GM12878 (cell line): Measurements from ENCODE around the gene MRS2. TPM values are rescaled to one million over a fixed set of nuclear protein-coding genes. Genes with fewer than 3 reads are reported as not detected.
"Not testable (repeated sequence)": the region's sequence is repeated elsewhere in the genome, so short reads cannot be mapped to it uniquely, and the experiment has no call there.

ENCODE experiments used
- ATAC-seq: fragments of 200-7000 bp; cut with Tn5 transposase; 3 replicates; pipeline ENCODE4 v1.9.1; 2020; ENCODE audit warnings: mild to moderate bottlenecking, moderate library complexity
- BruUV-seq: library from RNA; stranded (reverse); fragments of 400-500 nt; replicated peaks from 2 replicates; lab custom pipeline; 2021; lab: Mats Ljungman, UMichigan
- CTCF ChIA-PET: fragments of 300-600 bp; sonication (Branson Sonifier 250); formaldehyde crosslinking; extraction: SDS; loops from one replicate; lab custom pipeline; 2021; ENCODE audit warnings: inconsistent platforms; lab: Yijun Ruan, JAX
- POLR2A ChIA-PET: fragments of 350-600 bp; formaldehyde crosslinking; extraction: SDS; loops from one replicate; lab custom pipeline; 2021; ENCODE audit warnings: inconsistent platforms; lab: Charles Lee
- RAD21 ChIA-PET: fragments of 300-600 bp; sonication (Branson Sonifier 250); formaldehyde crosslinking; loops from one replicate; lab custom pipeline; 2023; ENCODE audit warnings: antibody characterized with exemption; ENCODE audit not compliant: unreplicated experiment; lab: Charles Lee
- SMC1A ChIA-PET: fragments of 300-600 bp; sonication (Branson Sonifier 250); formaldehyde crosslinking; loops from one replicate; lab custom pipeline; 2023; ENCODE audit not compliant: unreplicated experiment, uncharacterized antibody; lab: Charles Lee
- DNase-seq: peaks from one replicate; pipeline ENCODE4 v3.0.0-alpha.2; 2011; ENCODE audit warnings: low read depth, low spot score
- FAIRE-seq: peaks from 3 replicates; lab custom pipeline; 2011; peaks lifted over from hg19 to GRCh38; lab: Jason Lieb, UNC
- H2AFZ ChIP-seq: 2 replicates; pipeline ENCODE4 v1.6.0; 2011; ENCODE audit warnings: low read depth, low read length, control low read depth; ENCODE audit not compliant: control insufficient read depth
- H3K27ac ChIP-seq: 2 replicates; pipeline ENCODE4 v1.5.1; 2011; ENCODE audit warnings: control low read depth; ENCODE audit not compliant: control insufficient read depth, insufficient read depth
- H3K27me3 ChIP-seq, 2 experiments: replicated peaks in 1 of 2; 2 replicates each; pipeline versions ENCODE4 v1.6.0 to v1.6.1; 2011; ENCODE audit warnings: low read length in 1 of 2; ENCODE audit not compliant: control insufficient read depth in 2 of 2, insufficient read depth in 2 of 2
- H3K36me3 ChIP-seq, 2 experiments: 2 replicates each; pipeline ENCODE4 v1.5.1; 2011; ENCODE audit warnings: low read length in 1 of 2; ENCODE audit not compliant: control insufficient read depth in 2 of 2, insufficient read depth in 2 of 2
- H3K4me1 ChIP-seq: 2 replicates; pipeline ENCODE4 v1.6.1; 2011; ENCODE audit warnings: mild to moderate bottlenecking, low read length, moderate library complexity, mixed read lengths; ENCODE audit not compliant: control insufficient read depth, insufficient read depth
- H3K4me2 ChIP-seq: 2 replicates; pipeline ENCODE4 v1.6.0; 2011; ENCODE audit warnings: control low read depth; ENCODE audit not compliant: control insufficient read depth, insufficient read depth
- H3K4me3 ChIP-seq: fragments of 200-600 bp; sonication (generic); 2 replicates; pipeline ENCODE4 v1.5.1; 2016
- H3K79me2 ChIP-seq: 2 replicates; pipeline ENCODE4 v1.6.0; 2011; ENCODE audit warnings: low read length; ENCODE audit not compliant: control insufficient read depth, insufficient read depth
- H3K9ac ChIP-seq: 2 replicates; pipeline ENCODE4 v1.8.0; 2011; ENCODE audit warnings: low read length, control low read depth, mixed read lengths; ENCODE audit not compliant: control insufficient read depth, insufficient read depth
- H3K9me3 ChIP-seq: replicated peaks from 3 replicates; pipeline ENCODE4 v1.5.1; 2011; ENCODE audit warnings: mild to moderate bottlenecking, low read length; ENCODE audit not compliant: control insufficient read depth, insufficient read depth
- H4K20me1 ChIP-seq: 2 replicates; pipeline ENCODE4 v1.6.0; 2011; ENCODE audit not compliant: control insufficient read depth, insufficient read depth
- BACH1 ChIP-seq: fragments of 450-650 bp; IDR thresholded peaks from 2 replicates; pipeline ENCODE4 v1.6.1; 2017; ENCODE audit warnings: mild to moderate bottlenecking, borderline replicate concordance
- BMI1 ChIP-seq: fragments of 450-650 bp; IDR thresholded peaks from 2 replicates; pipeline ENCODE4 v1.6.1; 2016; ENCODE audit warnings: mild to moderate bottlenecking, moderate library complexity, borderline replicate concordance
- CREM ChIP-seq: IDR thresholded peaks from 2 replicates; pipeline ENCODE4 v1.6.1; 2014; ENCODE audit warnings: antibody characterized with exemption, low read depth
- GATAD2B ChIP-seq: fragments of 450-650 bp; conservative IDR thresholded peaks from 2 replicates; pipeline ENCODE4 v1.6.1; 2017; ENCODE audit warnings: low read depth, mild to moderate bottlenecking, moderate library complexity
- IRF4 ChIP-seq: IDR thresholded peaks from 2 replicates; pipeline ENCODE4 v1.6.1; 2011; ENCODE audit warnings: low read depth, low read length
- PAX5 ChIP-seq: IDR thresholded peaks from 2 replicates; pipeline ENCODE4 v1.6.1; 2011; ENCODE audit warnings: low read depth, low read length, borderline replicate concordance
- RUNX3 ChIP-seq: IDR thresholded peaks from 2 replicates; pipeline ENCODE4 v1.6.1; 2012; ENCODE audit warnings: low read length, inconsistent platforms
- SMAD5 ChIP-seq: IDR thresholded peaks from 2 replicates; pipeline ENCODE4 v1.6.1; 2016; ENCODE audit warnings: antibody characterized with exemption, low read depth
- ZNF592 ChIP-seq: fragments of 450-650 bp; IDR thresholded peaks from 2 replicates; pipeline ENCODE4 v1.6.1; 2017; ENCODE audit warnings: mild to moderate bottlenecking, moderate library complexity
- WGBS: methylation state at CpG from one replicate; pipeline ENCODE4 v1.1.6; 2016; ENCODE audit warnings: low lambda C conversion rate; ENCODE audit not compliant: insufficient replicate concordance, insufficient coverage; ENCODE audit errors: missing lambda C conversion rate; 5-methylcytosine and 5-hydroxymethylcytosine counted together
- in situ Hi-C: fragments of 300-500 bp; cut with MboI; formaldehyde crosslinking; loops from 9 replicates; pipeline ENCODE4 v1.14.3; 2018; ENCODE audit warnings: mixed read lengths
- intact Hi-C: fragments of 100-400 bp; cut with micrococcal nuclease; formaldehyde crosslinking; loops from one replicate; pipeline ENCODE4 v1.14.2; 2022; ENCODE audit not compliant: unreplicated experiment
- polyA plus RNA-seq, 11 experiments: library from polyadenylated mRNA; depleted of rRNA in 4 of 11; unstranded in 6 of 11; stranded (reverse) in 5 of 11; fragments of >200 nt; fragmentation: Nextera tagmentation in 4 of 11; fragmentation: Illumina TruSeq in 1 of 11; extraction: Ambion mirVana in 4 of 11; extraction: Trizol in 1 of 11; gene quantifications; 1 replicate in 1 of 11; 2 replicates in 10 of 11; pipeline versions ENCODE4 v1.2.1 to v1.2.3, GENCODE V29; 2011 to 2016; ENCODE audit warnings: inconsistent platforms in 2 of 11, missing spikeins in 2 of 11, low read depth in 1 of 11
- total RNA-seq, 4 experiments: library from RNA; depleted of rRNA in 3 of 4; stranded (reverse); fragments of >200 nt in 3 of 4; fragmentation: Illumina TruSeq in 1 of 4; extraction: Trizol in 1 of 4; gene quantifications; 2 replicates each; pipeline versions ENCODE4 v1.2.1 to v1.2.3, GENCODE V29; 2013 to 2021

MRS2 gene
- total and polyA plus RNA-seq, 10 of the 15 experiments (the other 5 are each of a cell fraction or from before 2014, with no cell fraction given), result 7.5 to 29.9 (median 24.2) TPM

GRCh38 chr6:24414531-24414930 lies 11.8 kb downstream of the MRS2 start:
- H4K20me1 ChIP-seq, H3K27ac ChIP-seq, H3K9ac ChIP-seq, H2AFZ ChIP-seq, H3K79me2 ChIP-seq, H3K9me3 ChIP-seq, H3K4me1 ChIP-seq, FAIRE-seq, RAD21 ChIA-PET, intact Hi-C loops, H3K4me2 ChIP-seq, ATAC-seq, in situ Hi-C loops, DNase-seq, H3K27me3 ChIP-seq, BruUV-seq, H3K4me3 ChIP-seq: not testable (repeated sequence)
- ChIA-PET POLR2A (interaction anchor here (1.3 kb wide), 1 partner anchor 12 kb away, joined by 6 read pairs; the partner anchor contains the start of gene MRS2), SMC1A (interaction anchor here (1.0 kb wide), 1 partner anchor 58 kb away, joined by 3 read pairs; no protein-coding TSS in a partner anchor), CTCF (interaction anchor here (1.2 to 2.6 kb wide), 3 partner anchors 16 to 131 kb away, joined by 4 to 9 read pairs (median 4); no protein-coding TSS in a partner anchor)
- H3K36me3 ChIP-seq, result peaks cover 6 to 31% of the 10 kb centered on the region in 2 experiments
- over 99% methylated on average over 15 of the region's 15 CpGs for WGBS

DNA sequence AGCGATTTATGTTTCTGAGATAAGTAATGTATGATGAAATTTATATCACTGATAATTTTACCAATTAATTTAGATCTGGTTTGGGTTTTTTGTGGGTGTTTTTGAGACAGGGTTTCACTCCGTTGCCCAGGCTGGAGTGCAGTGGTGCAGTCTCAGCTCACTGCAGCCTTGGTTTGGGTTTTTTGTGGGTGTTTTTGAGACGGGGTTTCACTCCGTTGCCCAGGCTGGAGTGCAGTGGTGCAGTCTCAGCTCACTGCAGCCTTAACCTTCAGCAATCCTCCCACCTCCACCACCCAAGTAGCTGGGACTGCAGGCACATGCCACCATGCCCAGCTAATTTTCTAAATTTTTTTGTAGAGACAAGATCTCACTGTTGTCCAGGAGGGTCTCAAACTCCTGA lies 13.0 kb downstream of the MRS2 start:
- RAD21 ChIA-PET, result interaction anchor here (0.6 to 1.0 kb wide), 4 partner anchors 11 to 133 kb away, joined by 3 read pairs; no protein-coding TSS in a partner anchor
- ATAC-seq (peak; percentile 97), FAIRE-seq (peak; percentile 23), DNase-seq (no peak)
- Histone ChIP-seq H3K4me3 (no peak overlapping the region), H4K20me1 (no peaks in the 10 kb centered on the region), H3K27me3 (no peaks in the 10 kb centered on the region), H3K36me3 (peaks cover 8 to 32% of the 10 kb centered on the region in 2 experiments), H3K79me2 (no peaks in the 10 kb centered on the region), H3K9ac (no peak overlapping the region), H3K4me2 (no peak overlapping the region), H3K9me3 (no peaks in the 10 kb centered on the region), H3K27ac (no peak overlapping the region), H3K4me1 (no peaks in the 10 kb centered on the region), H2AFZ (no peak overlapping the region)
- 2% methylated on average over 4 of the region's 4 CpGs for WGBS
- POLR2A ChIA-PET, result interaction anchor here (0.5 to 1.3 kb wide), 4 partner anchors 13 to 514 kb away, joined by 3 to 6 read pairs (median 4); partner anchors contain the start of gene MRS2
- in situ Hi-C loops, result no loop called here
- CTCF ChIA-PET, result interaction anchor here (1.0 to 2.6 kb wide), 3 partner anchors 15 to 133 kb away, joined by 3 to 9 read pairs (median 4); partner anchors contain the start of gene ALDH5A1
- no TSS peak for BruUV-seq
- intact Hi-C loops, result loop anchor here (5.0 kb wide), 1 partner anchor 133 kb away; no protein-coding TSS in a partner anchor
- SMC1A ChIA-PET, result interaction anchor here (0.7 to 1.5 kb wide), 4 partner anchors 11 to 591 kb away, joined by 3 read pairs; no protein-coding TSS in a partner anchor
- peak; percentile 36; the same call in 1 of the 2 replicates for TF ChIP-seq PAX5
- TF ChIP-seq RUNX3, result peak; percentile 24; the same call in 1 of the 2 replicates
- no peak for TF ChIP-seq BACH1
- TF ChIP-seq ZNF592, result no peak
- no peak for TF ChIP-seq GATAD2B
- TF ChIP-seq IRF4, result no peak
- no peak for TF ChIP-seq CREM
- TF ChIP-seq SMAD5, result no peak
- no peak for TF ChIP-seq BMI1
